ENCODE measurements around the gene MIB2. TPM values are rescaled to one million over a fixed set of nuclear protein-coding genes. Genes with fewer than 3 reads are reported as not detected.
"Not testable (repeated sequence)": the region's sequence is repeated elsewhere in the genome, so short reads cannot be mapped to it uniquely, and the experiment has no call there.

The MIB2 gene
- total RNA-seq, 1 donor from 2014 or later: 66.8 TPM

- no peak for DNase-seq (ENCODE audit: extremely low spot score in 2 of 2)
- Histone ChIP-seq H3K4me3 (no peak overlapping the region), H3K27me3 (peaks cover 3% of the 10 kb centered on the region), H3K27ac (no peak overlapping the region), H3K4me1 (peaks cover 6% of the 10 kb centered on the region), H3K36me3 (no peaks in the 10 kb centered on the region), H3K9me3 (no peaks in the 10 kb centered on the region)
- TF ChIP-seq CTCF (IDR thresholded peaks at IDR 0.05): no peak
- no peak for TF ChIP-seq POLR2AphosphoS5 (IDR thresholded peaks at IDR 0.05; ENCODE audit: insufficient read depth in 1 of 2, low read depth in 1 of 2)
- TF ChIP-seq POLR2A (IDR thresholded peaks at IDR 0.05): no peak
- intact Hi-C loops (cut with DNase I): no loop called here
These were observed 20.6 kb upstream of the MIB2 start for GRCh38 chr1:1594602-1595260.

- H3K27ac ChIP-seq; H3K9me3 ChIP-seq; DNase-seq (ENCODE audit: extremely low spot score in 2 of 2); H3K36me3 ChIP-seq; intact Hi-C loops (cut with DNase I); H3K4me1 ChIP-seq; H3K4me3 ChIP-seq; H3K27me3 ChIP-seq: not testable (repeated sequence)
These were observed 20.0 kb upstream of the MIB2 start for GRCh38 chr1:1595341-1595740.

GRCh38 chr1:1596493-1597274, 18.6 kb upstream of the MIB2 start:
- intact Hi-C loops (cut with DNase I): no loop called here
- no peak overlapping the region for H3K27ac ChIP-seq

GRCh38 chr1:1597275-1597930, 17.9 kb upstream of the MIB2 start:
- TF ChIP-seq POLR2A (IDR thresholded peaks at IDR 0.05): no peak
- TF ChIP-seq POLR2AphosphoS5 (IDR thresholded peaks at IDR 0.05; ENCODE audit: insufficient read depth in 1 of 2, low read depth in 1 of 2): no peak
- no peak for TF ChIP-seq CTCF (IDR thresholded peaks at IDR 0.05)
- H3K36me3 ChIP-seq: no peaks in the 10 kb centered on the region
- DNase-seq (ENCODE audit: extremely low spot score in 2 of 2): no peak
- peaks cover 3% of the 10 kb centered on the region for H3K27me3 ChIP-seq
- H3K4me1 ChIP-seq: peaks cover 9% of the 10 kb centered on the region
- H3K27ac ChIP-seq: no peak overlapping the region
- no peaks in the 10 kb centered on the region for H3K9me3 ChIP-seq
- no peak overlapping the region for H3K4me3 ChIP-seq
- intact Hi-C loops (cut with DNase I): no loop called here

More at GRCh38 chr1:1596493-1597274, 18.6 kb upstream of the MIB2 start:
- H3K4me1 ChIP-seq: peaks cover 9% of the 10 kb centered on the region
- peaks cover 3% of the 10 kb centered on the region for H3K27me3 ChIP-seq
- H3K4me3 ChIP-seq: no peak overlapping the region
- no peaks in the 10 kb centered on the region for H3K36me3 ChIP-seq
- DNase-seq (ENCODE audit: extremely low spot score in 2 of 2): no peak
- H3K9me3 ChIP-seq: no peaks in the 10 kb centered on the region
- no peak for TF ChIP-seq POLR2A (IDR thresholded peaks at IDR 0.05)
- TF ChIP-seq POLR2AphosphoS5 (IDR thresholded peaks at IDR 0.05; ENCODE audit: insufficient read depth in 1 of 2, low read depth in 1 of 2): no peak
- TF ChIP-seq CTCF (IDR thresholded peaks at IDR 0.05): no peak

GRCh38 chr1:1598051-1598719, 17.1 kb upstream of the MIB2 start:
- TF ChIP-seq POLR2AphosphoS5 (IDR thresholded peaks at IDR 0.05; ENCODE audit: insufficient read depth in 1 of 2, low read depth in 1 of 2) (no peak), POLR2A (IDR thresholded peaks at IDR 0.05) (no peak), CTCF (IDR thresholded peaks at IDR 0.05) (no peak)
- no peaks in the 10 kb centered on the region for H3K36me3 ChIP-seq
- intact Hi-C loops (cut with DNase I): no loop called here
- no peak for DNase-seq (ENCODE audit: extremely low spot score in 2 of 2)
- H3K4me3 ChIP-seq: no peak overlapping the region
- H3K9me3 ChIP-seq: no peaks in the 10 kb centered on the region
- H3K27me3 ChIP-seq: peaks cover 3% of the 10 kb centered on the region
- peaks cover 9% of the 10 kb centered on the region for H3K4me1 ChIP-seq
- H3K27ac ChIP-seq: no peak overlapping the region

Data from vagina (tissue), 2 donors.